ENCODE measurements around the gene XPNPEP1. TPM values are rescaled to one million over a fixed set of nuclear protein-coding genes. Genes with fewer than 3 reads are reported as not detected.
"Not testable (repeated sequence)": the region's sequence is repeated elsewhere in the genome, so short reads cannot be mapped to it uniquely, and the experiment has no call there.

XPNPEP1 gene
- total and polyA plus RNA-seq, 12 donors: 17.8 to 103 (median 58.4) TPM

GRCh38 chr10:109920016-109920415 is 3.3 kb downstream of the XPNPEP1 start:
- intact Hi-C loops (cut with DNase I): no loop called here
- TF ChIP-seq CTCF (IDR thresholded peaks at IDR 0.05): no peak
- TF ChIP-seq POLR2A (IDR thresholded peaks at IDR 0.05): no peak
- Histone ChIP-seq H3K36me3 (replicated peaks in 1 of 2) (no peaks in the 10 kb centered on the region), H3K4me1 (replicated peaks in 1 of 2) (peaks cover 10 to 28% of the 10 kb centered on the region in 2 donors), H3K9me3 (replicated peaks in 1 of 3) (no peaks in the 10 kb centered on the region), H3K4me3 (no peak overlapping the region), H3K27me3 (no peaks in the 10 kb centered on the region), H3K27ac (no peak overlapping the region)
- no peak for DNase-seq
- 87 to 91% (median 90%) methylated on average over 3 of the region's 3 CpGs for WGBS, 4 donors

- 92 to 98% (median 94%) methylated on average over 2 of the region's 2 CpGs for WGBS, 4 donors
- no peak overlapping the region for H3K27ac ChIP-seq
- H3K4me1 ChIP-seq (replicated peaks in 1 of 2): peaks cover 10 to 31% of the 10 kb centered on the region in 2 donors
- H3K36me3 ChIP-seq (replicated peaks in 1 of 2): no peaks in the 10 kb centered on the region
- TF ChIP-seq CTCF (IDR thresholded peaks at IDR 0.05): no peak
- TF ChIP-seq POLR2A (IDR thresholded peaks at IDR 0.05): no peak
- DNase-seq: no peak
- intact Hi-C loops (cut with DNase I): no loop called here
- no peaks in the 10 kb centered on the region for H3K27me3 ChIP-seq
- H3K4me3 ChIP-seq: no peak overlapping the region
- no peaks in the 10 kb centered on the region for H3K9me3 ChIP-seq (replicated peaks in 1 of 3)
Measured at GRCh38 chr10:109919220-109919619, 4.1 kb downstream of the XPNPEP1 start.

- H3K36me3 ChIP-seq (replicated peaks in 1 of 2); H3K9me3 ChIP-seq (replicated peaks in 1 of 3); H3K27me3 ChIP-seq; H3K4me3 ChIP-seq; DNase-seq; H3K27ac ChIP-seq; intact Hi-C loops (cut with DNase I): not testable (repeated sequence)
- peaks cover 8 to 27% of the 10 kb centered on the region in 2 donors for H3K4me1 ChIP-seq (replicated peaks in 1 of 2)
- WGBS, 4 donors: 91 to 95% (median 93%) methylated on average over 6 of the region's 6 CpGs
Measured at GRCh38 chr10:109918707-109919106, 4.6 kb downstream of the XPNPEP1 start.

- Histone ChIP-seq H3K4me3 (no peak overlapping the region), H3K27me3 (no peaks in the 10 kb centered on the region), H3K36me3 (replicated peaks in 1 of 2) (no peaks in the 10 kb centered on the region), H3K9me3 (replicated peaks in 1 of 3) (no peaks in the 10 kb centered on the region), H3K27ac (no peak overlapping the region), H3K4me1 (replicated peaks in 1 of 2) (peaks cover 0 to 9% of the 10 kb centered on the region in 2 donors)
- 73 to 82% (median 80%) methylated on average over 2 of the region's 2 CpGs for WGBS, 4 donors
- no peak for DNase-seq
- intact Hi-C loops (cut with DNase I): no loop called here
- no peak for TF ChIP-seq CTCF (IDR thresholded peaks at IDR 0.05)
- TF ChIP-seq POLR2A (IDR thresholded peaks at IDR 0.05): no peak
Measured at GRCh38 chr10:109915566-109915965, 7.7 kb downstream of the XPNPEP1 start.

GRCh38 chr10:109914966-109915365 is 8.3 kb downstream of the XPNPEP1 start:
- no peaks in the 10 kb centered on the region for H3K27me3 ChIP-seq
- intact Hi-C loops (cut with DNase I): no loop called here
- H3K27ac ChIP-seq: no peak overlapping the region
- DNase-seq: no peak
- peaks cover 0 to 9% of the 10 kb centered on the region in 2 donors for H3K4me1 ChIP-seq (replicated peaks in 1 of 2)
- 21 to 43% (median 36%) methylated on average over 3 of the region's 3 CpGs for WGBS, 4 donors
- no peaks in the 10 kb centered on the region for H3K36me3 ChIP-seq (replicated peaks in 1 of 2)
- H3K4me3 ChIP-seq: no peak overlapping the region
- no peaks in the 10 kb centered on the region for H3K9me3 ChIP-seq (replicated peaks in 1 of 3)
- no peak for TF ChIP-seq POLR2A (IDR thresholded peaks at IDR 0.05)
- TF ChIP-seq CTCF (IDR thresholded peaks at IDR 0.05): no peak

All from adrenal gland (tissue), 12 donors.